ENCODE results near the gene TCF19. TPM values are rescaled to one million over a fixed set of nuclear protein-coding genes. Genes with fewer than 3 reads are reported as not detected.

The TCF19 gene
- total and polyA plus RNA-seq, 2 donors (not counting 1 experiment from before 2014, with no cell fraction given): 10.0 to 10.4 TPM

DNA sequence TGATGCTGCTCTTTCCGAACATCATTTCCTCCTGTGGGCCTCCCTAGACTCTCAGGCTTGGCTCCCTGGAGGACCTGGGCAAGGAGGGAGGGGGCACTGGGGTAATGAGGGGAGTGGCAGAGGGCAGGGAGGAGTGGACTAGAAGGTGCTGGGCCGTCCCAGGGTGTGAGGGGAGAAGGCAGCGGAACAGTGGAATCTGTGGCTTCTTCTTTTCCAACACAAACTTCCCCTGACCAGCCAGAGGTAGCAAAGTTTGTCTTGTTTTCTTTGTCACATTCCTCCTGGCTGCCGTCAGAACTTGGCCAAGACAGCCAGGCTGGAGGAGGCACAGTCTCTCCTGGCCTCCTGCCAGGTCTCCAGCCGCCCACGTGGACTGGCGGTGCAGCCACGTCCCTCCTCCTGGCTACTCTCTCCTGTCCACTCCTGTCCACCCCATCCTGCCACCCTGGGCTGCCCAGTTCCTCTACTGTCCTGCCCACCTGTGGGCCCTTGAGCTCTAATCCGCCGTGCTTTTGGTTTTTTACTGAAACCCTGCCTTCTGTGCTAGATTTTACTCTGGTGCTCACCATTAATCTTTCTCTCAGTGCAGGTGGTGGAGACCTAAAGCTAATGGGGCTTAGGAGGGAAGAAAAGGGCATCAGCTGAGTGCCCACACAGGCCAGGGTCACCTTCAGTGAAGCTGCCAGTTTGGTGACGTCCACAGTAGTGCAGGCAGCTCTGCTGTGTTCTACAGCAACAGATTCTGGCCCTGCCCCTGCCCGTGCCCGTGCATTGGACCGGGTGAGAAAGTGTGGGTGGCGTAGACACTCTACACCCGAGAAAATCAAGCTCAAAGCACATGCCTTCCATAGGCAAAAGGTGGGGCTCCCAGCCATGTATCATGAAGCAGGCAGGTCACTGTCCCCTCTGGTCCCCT is 35.3 kb upstream of the TCF19 start:
- Histone ChIP-seq H2AFZ (ENCODE audit: insufficient read depth, low read depth, low read length, poor library complexity, severe bottlenecking) (no peak overlapping the region), H3K27ac (ENCODE audit: low read length in 2 of 2) (no peak overlapping the region), H3K4me2 (replicated peaks; ENCODE audit: low read depth, low read length, poor library complexity, severe bottlenecking) (no peak overlapping the region), H3K4me1 (ENCODE audit: control insufficient read depth in 2 of 2, insufficient read depth in 2 of 2, low read length in 2 of 2) (no peaks in the 10 kb centered on the region), H3K36me3 (replicated peaks in 1 of 2; ENCODE audit: control extremely low read depth in 1 of 2, control insufficient read depth in 1 of 2, extremely low read depth in 1 of 2, insufficient read depth in 2 of 2, low read length in 1 of 2) (no peaks in the 10 kb centered on the region), H4K20me1 (ENCODE audit: control insufficient read depth, insufficient read depth, low read length, poor library complexity, severe bottlenecking) (no peaks in the 10 kb centered on the region), H3K4me3 (ENCODE audit: control extremely low read depth in 1 of 5, extremely low read depth in 1 of 5, insufficient read depth in 1 of 5, low read depth in 2 of 5, low read length in 4 of 5) (no peak overlapping the region), H3K79me2 (ENCODE audit: control insufficient read depth, insufficient read depth, low read length) (no peaks in the 10 kb centered on the region), H3K9me3 (ENCODE audit: control extremely low read depth in 1 of 3, control insufficient read depth in 2 of 3, insufficient read depth in 1 of 3, low read length in 2 of 3) (no peaks in the 10 kb centered on the region), H3K9ac (ENCODE audit: low read length) (no peak overlapping the region), H3K27me3 (replicated peaks in 1 of 4; ENCODE audit: control extremely low read depth in 1 of 4, control insufficient read depth in 3 of 4, insufficient read depth in 4 of 4, low read length in 3 of 4) (peaks cover 0 to 7% (median 0%) of the 10 kb centered on the region in 4 experiments)
- intact Hi-C loops (cut with micrococcal nuclease): no loop called here
- Mint-ChIP-seq H3K9me3 (ENCODE audit: insufficient read depth) (no peaks in the 10 kb centered on the region), H3K27me3 (peaks cover 23% of the 10 kb centered on the region), H3K4me3 (no peak overlapping the region), H3K27ac (no peak overlapping the region), H3K4me1 (peaks cover 2% of the 10 kb centered on the region)
- TF ChIP-seq, protein P1, sequence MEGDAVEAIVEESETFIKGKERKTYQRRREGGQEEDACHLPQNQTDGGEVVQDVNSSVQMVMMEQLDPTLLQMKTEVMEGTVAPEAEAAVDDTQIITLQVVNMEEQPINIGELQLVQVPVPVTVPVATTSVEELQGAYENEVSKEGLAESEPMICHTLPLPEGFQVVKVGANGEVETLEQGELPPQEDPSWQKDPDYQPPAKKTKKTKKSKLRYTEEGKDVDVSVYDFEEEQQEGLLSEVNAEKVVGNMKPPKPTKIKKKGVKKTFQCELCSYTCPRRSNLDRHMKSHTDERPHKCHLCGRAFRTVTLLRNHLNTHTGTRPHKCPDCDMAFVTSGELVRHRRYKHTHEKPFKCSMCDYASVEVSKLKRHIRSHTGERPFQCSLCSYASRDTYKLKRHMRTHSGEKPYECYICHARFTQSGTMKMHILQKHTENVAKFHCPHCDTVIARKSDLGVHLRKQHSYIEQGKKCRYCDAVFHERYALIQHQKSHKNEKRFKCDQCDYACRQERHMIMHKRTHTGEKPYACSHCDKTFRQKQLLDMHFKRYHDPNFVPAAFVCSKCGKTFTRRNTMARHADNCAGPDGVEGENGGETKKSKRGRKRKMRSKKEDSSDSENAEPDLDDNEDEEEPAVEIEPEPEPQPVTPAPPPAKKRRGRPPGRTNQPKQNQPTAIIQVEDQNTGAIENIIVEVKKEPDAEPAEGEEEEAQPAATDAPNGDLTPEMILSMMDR (IDR thresholded peaks at IDR 0.05): no peak
- TF ChIP-seq EZH2 (IDR thresholded peaks at IDR 0.05; ENCODE audit: borderline replicate concordance, insufficient read depth, low read depth, low read length, poor library complexity, severe bottlenecking): no peak
- 89% methylated on average over 14 of the region's 16 CpGs for WGBS (ENCODE audit: insufficient coverage)
- POLR2A ChIA-PET: no interaction called here
- ATAC-seq (ENCODE audit: low read depth) (no peak), DNase-seq (no peak)
- CTCF ChIA-PET: interaction anchor here (0.6 kb wide), 1 partner anchor 26 kb away, joined by 4 read pairs; no protein-coding TSS in a partner anchor

DNA sequence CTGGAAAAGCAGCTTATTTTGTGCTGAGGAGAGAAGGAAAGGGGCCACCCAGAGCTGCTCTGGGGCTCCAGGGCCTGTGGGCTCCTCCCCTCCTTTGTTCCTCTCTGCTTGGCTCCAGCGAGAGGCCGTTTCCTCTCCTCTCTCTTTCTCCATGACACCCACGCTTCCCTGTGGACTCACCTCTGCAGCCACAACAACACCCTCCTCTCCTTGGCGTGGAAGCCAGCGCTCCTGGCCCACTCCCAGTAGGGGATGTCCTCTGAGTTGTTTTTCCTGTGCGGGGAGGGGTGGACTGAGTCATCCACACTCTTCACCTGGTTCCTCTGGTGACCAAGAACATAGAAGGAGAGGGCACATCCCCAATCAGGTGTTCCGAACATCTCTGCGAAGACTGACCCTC is 33.2 kb upstream of the TCF19 start:
- no peak for ATAC-seq (ENCODE audit: low read depth)
- no peak overlapping the region for H3K27ac Mint-ChIP-seq
- no peaks in the 10 kb centered on the region for H4K20me1 ChIP-seq (ENCODE audit: control insufficient read depth, insufficient read depth, low read length, poor library complexity, severe bottlenecking)
- peaks cover 0 to 7% (median 3%) of the 10 kb centered on the region in 4 experiments for H3K27me3 ChIP-seq (replicated peaks in 1 of 4; ENCODE audit: control extremely low read depth in 1 of 4, control insufficient read depth in 3 of 4, insufficient read depth in 4 of 4, low read length in 3 of 4)
- no peaks in the 10 kb centered on the region for H3K9me3 Mint-ChIP-seq (ENCODE audit: insufficient read depth)
- H3K36me3 ChIP-seq (replicated peaks in 1 of 2; ENCODE audit: control extremely low read depth in 1 of 2, control insufficient read depth in 1 of 2, extremely low read depth in 1 of 2, insufficient read depth in 2 of 2, low read length in 1 of 2): no peaks in the 10 kb centered on the region
- DNase-seq: no peak
- peaks cover 0 to 3% of the 10 kb centered on the region in 2 donors for H3K4me1 ChIP-seq (ENCODE audit: control insufficient read depth in 2 of 2, insufficient read depth in 2 of 2, low read length in 2 of 2)
- no peak overlapping the region for H3K4me3 ChIP-seq (ENCODE audit: control extremely low read depth in 1 of 5, extremely low read depth in 1 of 5, insufficient read depth in 1 of 5, low read depth in 2 of 5, low read length in 4 of 5)
- no peaks in the 10 kb centered on the region for H3K79me2 ChIP-seq (ENCODE audit: control insufficient read depth, insufficient read depth, low read length)
- no peak overlapping the region for H2AFZ ChIP-seq (ENCODE audit: insufficient read depth, low read depth, low read length, poor library complexity, severe bottlenecking)
- H3K27me3 Mint-ChIP-seq: peaks cover 26% of the 10 kb centered on the region
- no peaks in the 10 kb centered on the region for H3K9me3 ChIP-seq (ENCODE audit: control extremely low read depth in 1 of 3, control insufficient read depth in 2 of 3, insufficient read depth in 1 of 3, low read length in 2 of 3)
- WGBS (ENCODE audit: insufficient coverage): 71% methylated on average over 4 of the region's 8 CpGs
- peaks cover 4% of the 10 kb centered on the region for H3K4me1 Mint-ChIP-seq
- H3K9ac ChIP-seq (ENCODE audit: low read length): no peak overlapping the region
- H3K4me2 ChIP-seq (replicated peaks; ENCODE audit: low read depth, low read length, poor library complexity, severe bottlenecking): no peak overlapping the region
- TF ChIP-seq, protein P1 (IDR thresholded peaks at IDR 0.05): no peak
- TF ChIP-seq EZH2 (IDR thresholded peaks at IDR 0.05; ENCODE audit: borderline replicate concordance, insufficient read depth, low read depth, low read length, poor library complexity, severe bottlenecking): no peak
- ChIA-PET CTCF (no interaction called here), POLR2A (no interaction called here)
- H3K4me3 Mint-ChIP-seq: no peak overlapping the region
- intact Hi-C loops (cut with micrococcal nuclease): no loop called here
- H3K27ac ChIP-seq (ENCODE audit: low read length in 2 of 2): no peak overlapping the region
